Activated CD4-positive, alpha-beta memory T cell treated with anti-CD3 and anti-CD28 coated beads, Interleukin-2, amount 10 ng/mL, durations not matched to agents 7 days and 5 days (primary cell): ENCODE results near the gene ZACN. TPM values are rescaled to one million over a fixed set of nuclear protein-coding genes. Genes with fewer than 3 reads are reported as not detected.

Experiments used
- total RNA-seq, 2 experiments: library from RNA; stranded (reverse); gene quantifications; one replicate each; pipeline ENCODE4 v1.2.3, GENCODE V29; 2021

ZACN gene
- total RNA-seq, 2 experiments from 2014 or later, result 0.48 TPM

Other genes with a start within 250 kb of the ZACN start
- gene UNC13D, start 234.8 kb upstream of the ZACN start, total RNA-seq, result 100 to 1,000 TPM; 179 to 190 TPM
- 100 to 1,000 TPM; 107 to 114 TPM for gene WBP2, start 223.8 kb upstream of the ZACN start, total RNA-seq
- gene TRIM47, start 200.6 kb upstream of the ZACN start, total RNA-seq, result 10 to 100 TPM; 31.9 to 33.8 TPM
- gene TRIM65, start 182.2 kb upstream of the ZACN start, total RNA-seq, result 10 to 100 TPM; 24.9 to 26.1 TPM
- 10 to 100 TPM; 79.9 to 85.0 TPM for gene MRPL38, start 174.3 kb upstream of the ZACN start, total RNA-seq
- gene FBF1, start 138.1 kb upstream of the ZACN start, total RNA-seq, result 10 to 100 TPM; 19.8 to 21.1 TPM
- 10 to 100 TPM; 28.0 to 29.8 TPM for gene ACOX1, start 100.0 kb upstream of the ZACN start, total RNA-seq
- gene TEN1, start 99.9 kb upstream of the ZACN start, total RNA-seq, result 10 to 100 TPM; 13.5 to 16.3 TPM
- gene CDK3, start 78.3 kb upstream of the ZACN start, total RNA-seq, result 1 to 10 TPM; 5.2 to 5.6 TPM
- gene EVPL, start 51.9 kb upstream of the ZACN start, total RNA-seq, result not detected
- 10 to 100 TPM; 92.8 to 94.6 TPM for gene SRP68, start 6.7 kb upstream of the ZACN start, total RNA-seq
- under 1 TPM; 0.38 to 0.40 TPM for gene GALR2, start 4.4 kb upstream of the ZACN start, total RNA-seq
- 100 to 1,000 TPM; 119 to 120 TPM for gene EXOC7, start 24.6 kb downstream of the ZACN start, total RNA-seq
- under 1 TPM; 0.13 to 0.15 TPM for gene FOXJ1, start 62.1 kb downstream of the ZACN start, total RNA-seq
- 10 to 100 TPM; 79.8 to 83.9 TPM for gene RNF157, start 161.3 kb downstream of the ZACN start, total RNA-seq
- gene UBALD2, start 186.2 kb downstream of the ZACN start, total RNA-seq, result 100 to 1,000 TPM; 524 to 546 TPM
- 1 to 10 TPM; 1.4 to 1.9 TPM for gene QRICH2, start 229.1 kb downstream of the ZACN start, total RNA-seq